HG03354 (cell line): ENCODE results near the gene CHSY1.

ENCODE experiments used
- ATAC-seq: cut with Tn5 transposase; IDR thresholded peaks from one replicate; pipeline ENCODE4 v1.9.1; 2021; ENCODE audit warnings: mild to moderate bottlenecking; ENCODE audit not compliant: unreplicated experiment, poor library complexity, severe bottlenecking

The CHSY1 gene

DNA sequence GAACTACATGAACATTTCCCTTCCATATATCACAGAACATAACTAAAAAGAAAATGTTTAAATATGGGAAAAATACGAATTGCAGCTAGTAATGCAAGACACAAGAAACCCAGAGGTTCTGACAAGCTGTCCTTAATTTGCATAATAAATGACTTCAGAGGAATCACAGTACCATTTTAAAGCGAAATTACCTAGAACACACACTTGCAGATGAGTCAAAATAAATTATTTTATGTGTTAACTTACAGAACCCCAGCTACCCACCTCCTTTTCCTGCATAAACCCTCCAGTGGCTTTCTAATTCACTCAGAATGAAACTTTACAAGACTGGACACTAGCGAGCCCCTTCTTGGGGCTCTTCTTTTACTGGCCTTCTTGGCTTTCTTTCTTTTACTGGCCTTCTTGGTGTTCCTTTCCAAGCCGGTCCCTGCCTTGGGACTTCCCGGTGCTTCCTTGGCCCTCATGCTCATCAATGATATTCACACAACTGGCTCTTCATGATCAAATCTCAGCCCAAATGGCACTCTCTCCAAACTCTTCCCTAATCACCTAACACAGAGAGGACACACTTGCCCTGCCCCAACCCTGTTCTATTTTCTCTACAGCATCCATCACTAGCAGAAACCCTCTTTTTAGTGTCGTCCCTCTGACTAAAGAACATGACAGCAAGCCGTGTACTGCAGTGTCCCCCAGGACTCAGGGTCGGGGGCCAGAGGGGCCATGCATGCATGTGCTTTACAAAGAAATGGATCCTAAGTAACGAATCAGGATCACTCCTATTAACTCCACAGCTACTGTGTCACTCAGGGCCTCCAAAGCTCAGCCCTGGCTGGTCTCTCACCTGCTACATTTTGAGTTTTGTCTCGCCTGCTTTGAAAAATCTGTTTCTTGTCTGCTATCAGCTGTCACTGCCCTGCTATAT, 4.8 kb downstream of the CHSY1 start:
- no peak for ATAC-seq

DNA sequence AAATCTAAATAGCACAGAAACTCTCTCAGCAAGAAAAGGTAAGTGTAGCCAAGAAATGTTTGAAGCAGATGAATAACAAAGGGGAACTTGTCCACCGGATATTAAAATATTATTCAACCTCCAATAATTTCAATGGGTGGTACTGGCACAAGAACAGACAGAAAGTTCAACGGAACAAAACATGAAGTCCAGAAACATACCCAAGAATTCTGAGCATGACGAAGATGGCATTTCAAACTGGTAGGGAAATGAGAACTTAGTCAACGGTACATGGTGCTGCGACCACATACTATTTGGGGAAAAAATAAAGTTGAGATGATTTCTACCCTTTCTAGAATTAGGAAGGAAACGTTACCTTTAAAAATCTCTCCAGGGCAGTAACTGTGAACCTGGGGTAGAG, 5.5 kb downstream of the CHSY1 start:
- ATAC-seq: no peak

DNA sequence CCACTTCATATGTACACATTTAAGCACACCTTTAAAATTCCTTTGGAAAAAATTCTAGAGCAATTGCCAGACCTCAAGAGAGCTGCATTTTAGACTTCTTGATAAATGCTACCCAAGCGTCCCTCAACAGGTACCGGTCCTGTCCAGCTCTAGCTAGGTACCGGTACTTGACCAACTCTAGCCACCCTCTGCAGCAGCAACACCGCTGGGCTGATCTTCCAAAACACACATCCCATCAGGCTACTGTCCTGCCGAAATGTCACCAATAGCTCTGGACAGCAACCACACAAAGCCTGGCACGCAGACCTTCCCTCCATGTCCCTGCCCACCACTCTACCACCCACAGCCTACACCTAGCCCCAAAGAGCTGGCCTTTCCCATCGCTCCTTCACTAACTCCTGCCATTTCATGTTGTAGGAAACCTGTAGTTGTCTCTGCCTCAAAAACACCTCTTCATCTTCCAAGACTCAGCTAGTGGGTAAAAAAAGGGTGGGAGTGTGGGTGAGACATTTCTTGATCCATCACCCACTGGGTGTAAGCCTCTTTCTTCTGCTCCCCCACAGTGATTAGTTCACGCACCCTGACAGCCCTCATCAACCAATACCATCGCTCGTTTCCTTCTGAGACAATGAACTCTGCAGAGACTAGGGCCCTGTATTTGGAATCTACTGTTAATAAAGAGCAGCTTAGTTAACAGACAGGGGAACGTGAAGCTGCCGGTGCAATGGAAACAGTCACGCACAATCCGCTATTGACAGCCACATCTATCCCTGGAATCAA, 6.8 kb downstream of the CHSY1 start:
- no peak for ATAC-seq

DNA sequence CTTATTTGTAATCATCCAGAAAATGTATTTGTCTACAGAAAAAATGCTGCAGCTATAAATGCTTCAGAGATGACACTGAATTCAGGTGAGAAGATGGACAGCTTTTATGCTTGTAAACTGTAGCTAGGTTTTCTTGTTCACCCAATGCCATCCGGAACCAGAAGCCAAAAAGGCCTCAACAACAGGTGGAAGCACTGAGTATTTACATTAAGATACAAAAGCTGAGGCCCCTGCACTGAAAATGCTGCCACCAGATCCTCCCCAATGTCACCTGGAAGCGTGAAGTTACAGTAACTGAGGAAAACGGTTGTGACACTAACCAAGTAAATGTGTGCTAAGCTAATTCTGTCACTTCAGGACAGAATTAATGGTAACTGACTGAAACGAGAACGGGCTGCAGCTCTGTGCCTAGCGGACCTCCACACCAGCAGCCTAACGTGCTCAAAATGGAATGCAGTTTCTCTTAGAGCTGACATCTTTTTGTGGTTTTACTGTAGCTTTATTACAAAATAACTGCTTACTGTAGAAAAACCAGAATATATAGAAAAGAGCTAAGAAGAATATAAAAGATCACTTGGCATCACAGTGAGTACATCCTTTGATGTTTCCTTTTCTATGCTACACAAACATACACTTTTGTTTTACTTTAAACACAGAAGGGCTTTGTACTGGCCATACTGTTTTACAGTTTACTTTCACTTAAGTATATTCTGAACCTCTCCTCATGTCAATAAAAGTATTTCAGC, 7.6 kb downstream of the CHSY1 start:
- no peak for ATAC-seq

DNA sequence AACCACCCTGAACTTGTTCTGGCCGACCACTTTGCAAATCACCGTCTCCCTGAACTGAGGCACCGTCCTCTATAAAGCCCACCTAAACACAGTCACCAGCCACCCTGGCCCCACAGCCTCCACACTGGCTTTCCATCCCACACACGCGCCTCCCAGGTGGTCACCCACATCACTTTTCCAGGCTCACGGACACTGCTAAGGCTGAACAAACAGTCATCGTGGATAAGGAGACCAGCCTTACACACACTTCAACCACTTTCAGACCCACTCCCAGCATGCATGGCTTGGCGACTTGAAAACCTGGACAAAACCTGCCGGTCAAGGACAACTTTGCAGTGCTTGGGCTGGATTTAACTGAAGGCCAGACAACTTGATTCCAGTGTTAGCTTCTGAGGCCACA, 8.4 kb downstream of the CHSY1 start:
- ATAC-seq: no peak

DNA sequence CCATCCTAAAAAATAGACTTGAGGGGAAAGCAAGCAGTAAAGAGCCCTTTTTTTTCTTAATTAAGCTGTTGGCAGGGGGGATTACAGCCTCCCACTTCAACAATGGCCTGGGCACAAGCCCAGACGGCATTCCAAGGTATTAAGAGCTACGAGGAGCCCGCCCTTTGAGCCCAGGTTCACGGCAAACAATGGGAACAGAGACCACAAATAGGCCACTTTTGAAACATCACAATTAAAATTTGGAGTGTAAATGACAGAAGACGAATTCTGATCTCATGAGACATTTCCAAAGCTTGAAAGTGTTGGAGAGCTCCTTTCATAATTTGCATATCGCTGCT, 8.9 kb downstream of the CHSY1 start:
- ATAC-seq: no peak

DNA sequence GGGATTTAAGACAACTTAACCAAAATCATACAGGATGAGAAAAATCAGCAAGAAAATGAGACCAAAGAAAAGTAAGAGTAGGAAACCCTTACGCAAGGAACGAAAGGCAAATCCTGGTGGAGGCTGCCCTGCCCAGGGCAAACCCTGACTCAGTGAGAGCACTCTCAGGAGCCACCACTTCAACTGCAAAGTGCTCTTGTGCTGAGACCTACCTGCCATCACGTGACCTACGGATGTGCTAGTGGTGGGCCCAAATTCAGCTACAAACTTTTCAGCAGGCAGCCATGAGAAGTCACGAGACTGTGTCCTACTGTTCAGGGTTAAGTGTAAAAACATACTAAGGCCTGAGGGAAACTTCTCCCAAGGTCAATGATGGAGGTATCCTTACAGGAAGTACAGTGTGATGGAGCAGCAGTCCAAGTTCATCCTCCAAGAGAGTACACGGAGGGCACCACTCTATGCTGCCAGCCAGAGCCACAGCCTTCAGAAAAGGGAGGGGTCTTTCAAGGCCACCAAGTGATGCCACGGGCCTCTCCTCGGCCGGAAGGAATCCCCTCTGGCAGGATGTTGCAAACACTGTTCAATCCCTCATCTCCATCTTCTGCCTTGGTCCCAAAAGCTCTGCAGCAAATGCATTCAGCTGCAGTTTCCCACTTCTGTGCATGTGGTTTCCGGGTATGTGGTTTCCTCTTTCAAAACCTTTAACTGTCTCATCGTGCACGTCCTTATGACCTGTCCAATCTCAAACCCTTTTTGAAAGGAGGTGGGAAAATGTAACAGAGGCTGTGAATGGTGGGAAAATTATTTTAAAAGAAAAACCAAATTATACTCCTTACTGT, 9.5 kb downstream of the CHSY1 start:
- peak; percentile 77 for ATAC-seq

DNA sequence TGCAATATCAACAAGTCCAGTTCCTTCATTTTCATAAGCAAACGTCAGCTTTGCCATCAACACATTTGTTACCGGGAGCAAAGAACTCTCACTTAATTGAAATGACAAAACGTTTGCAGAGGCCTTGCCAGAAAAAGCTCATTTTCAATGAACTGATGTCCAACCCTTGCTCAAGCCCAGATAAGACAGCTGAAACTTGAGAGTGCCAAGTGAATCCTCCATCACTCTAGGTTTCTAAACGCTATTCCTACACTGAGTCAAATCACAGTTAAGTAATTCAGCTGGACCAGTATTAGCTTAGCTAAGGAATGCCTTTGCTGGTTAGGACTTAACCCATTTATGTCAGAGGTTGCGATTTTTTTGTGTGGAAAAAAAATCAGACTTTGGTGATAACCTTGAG, 11.5 kb downstream of the CHSY1 start:
- ATAC-seq: no peak

DNA sequence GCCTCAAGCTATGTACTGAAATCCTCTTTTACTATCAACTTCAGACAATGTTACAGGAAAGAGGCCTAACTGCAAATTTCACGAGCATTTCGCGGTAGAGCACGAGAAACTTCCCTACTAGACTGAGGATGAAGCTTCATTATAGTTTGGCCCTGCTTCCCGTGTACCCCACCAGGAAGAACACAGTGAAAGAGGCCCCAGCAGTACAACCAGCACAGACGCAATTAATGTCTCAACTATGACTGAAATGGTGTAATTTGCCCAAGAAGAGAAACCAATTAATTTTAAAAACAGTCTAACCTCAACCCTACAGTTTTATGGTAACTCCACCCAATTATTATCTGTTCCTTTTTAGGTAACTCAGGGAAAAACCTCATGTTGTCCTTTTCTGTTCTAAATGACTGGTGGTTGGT, 12.1 kb downstream of the CHSY1 start:
- ATAC-seq: no peak

DNA sequence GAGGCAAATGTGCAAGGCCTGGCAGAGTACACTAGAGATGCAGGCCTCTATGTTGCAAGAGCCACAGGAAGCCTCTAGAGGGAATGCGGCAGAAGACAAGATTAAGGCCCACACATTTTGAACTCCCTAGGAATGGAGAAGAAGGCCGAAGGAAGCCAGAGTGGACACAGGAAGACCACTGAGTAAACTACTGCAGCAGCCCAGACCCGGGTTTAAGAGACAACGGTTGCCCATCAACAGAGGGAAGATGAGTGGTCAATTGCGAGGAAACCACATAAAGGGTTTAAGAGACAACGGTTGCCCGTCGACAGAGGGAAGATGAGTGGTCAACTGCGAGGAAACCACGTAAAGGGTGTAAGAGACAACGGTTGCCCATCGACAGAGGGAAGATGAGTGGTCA, 14.6 kb downstream of the CHSY1 start:
- ATAC-seq: no peak

DNA sequence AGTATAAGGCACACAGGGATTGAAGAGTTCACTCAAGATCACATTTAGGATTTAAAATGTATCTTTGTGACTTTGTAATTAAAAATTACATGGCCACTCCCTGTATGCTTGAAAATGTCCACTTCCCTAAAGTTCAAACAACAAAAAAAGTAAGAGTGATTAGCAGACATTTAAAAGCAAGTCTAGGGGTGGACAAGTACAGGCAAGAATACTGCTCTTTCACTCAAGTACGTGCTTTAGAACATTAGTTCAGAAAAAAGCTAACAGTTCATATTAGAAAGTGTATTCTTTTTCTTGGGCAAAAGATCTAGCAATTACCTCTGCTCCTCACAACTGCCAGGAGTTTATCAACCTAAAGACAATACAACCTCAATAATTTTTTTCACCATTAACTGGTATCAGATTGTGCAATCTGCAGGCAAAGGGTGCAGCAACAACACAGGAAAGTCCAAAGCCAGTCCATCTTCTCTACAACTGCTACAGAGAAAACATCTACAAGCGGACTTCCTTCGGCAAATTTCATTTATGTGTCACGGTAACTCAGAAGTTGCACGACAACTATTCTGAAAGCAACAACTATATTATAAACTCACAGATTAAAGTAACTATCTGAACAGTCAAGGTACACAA, 18.1 kb downstream of the CHSY1 start:
- ATAC-seq: no peak

DNA sequence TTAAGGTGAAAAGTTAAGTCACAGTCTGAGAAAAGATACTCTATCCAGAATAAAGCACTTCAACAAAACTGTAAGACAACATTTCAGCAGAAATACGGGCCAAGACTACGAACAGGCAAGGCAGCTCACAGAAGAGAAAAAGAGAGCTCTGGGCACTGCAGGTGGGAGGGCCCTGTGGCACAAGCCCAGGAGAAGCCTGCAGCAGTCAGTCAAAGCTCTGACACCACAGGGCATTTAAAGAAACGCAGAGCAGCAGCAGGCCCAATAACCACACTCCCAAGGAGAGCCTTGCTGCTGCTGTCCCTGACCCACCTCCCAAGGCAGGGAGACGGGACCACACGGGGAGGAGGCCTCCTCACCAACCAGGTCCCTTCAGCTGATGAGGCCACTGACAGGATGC, 19.2 kb downstream of the CHSY1 start:
- ATAC-seq: no peak

DNA sequence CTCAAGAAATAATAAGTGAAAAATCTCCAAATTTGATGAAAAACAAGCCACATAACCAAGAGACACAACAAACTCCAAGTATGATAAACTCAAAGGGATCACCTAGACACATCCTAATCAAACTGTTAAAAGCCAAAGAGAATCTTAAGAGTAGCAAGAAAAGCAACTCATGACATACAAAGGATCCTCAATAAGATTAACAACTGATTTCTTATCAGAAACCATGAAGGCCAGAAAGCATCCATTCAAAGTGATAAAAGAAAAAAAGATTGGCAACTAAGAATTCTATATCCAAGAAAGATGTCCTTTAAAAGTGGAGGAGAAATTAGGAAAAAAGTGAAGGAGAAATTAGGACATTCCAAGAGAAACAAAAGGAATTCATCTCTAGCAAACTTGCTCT, 23.5 kb downstream of the CHSY1 start:
- no peak for ATAC-seq

DNA sequence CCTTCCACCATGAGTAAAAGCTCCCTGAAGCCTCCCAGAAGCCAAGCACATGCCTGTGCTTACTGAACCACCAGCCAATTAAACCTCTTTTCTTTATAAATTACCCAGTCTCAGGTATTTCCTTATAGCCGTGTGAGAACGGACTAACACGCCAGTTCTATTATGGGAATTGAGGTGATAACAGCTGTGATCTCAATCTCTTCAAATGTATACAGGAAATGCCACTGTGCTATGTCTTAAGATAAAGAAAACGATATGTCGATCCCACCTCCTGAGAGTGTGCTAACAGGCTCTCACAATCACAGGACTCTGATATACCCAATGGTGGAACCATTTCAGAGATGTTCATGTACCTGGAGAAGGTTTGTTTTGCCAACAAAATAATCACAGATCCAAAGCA, 26.2 kb downstream of the CHSY1 start:
- no peak for ATAC-seq

DNA sequence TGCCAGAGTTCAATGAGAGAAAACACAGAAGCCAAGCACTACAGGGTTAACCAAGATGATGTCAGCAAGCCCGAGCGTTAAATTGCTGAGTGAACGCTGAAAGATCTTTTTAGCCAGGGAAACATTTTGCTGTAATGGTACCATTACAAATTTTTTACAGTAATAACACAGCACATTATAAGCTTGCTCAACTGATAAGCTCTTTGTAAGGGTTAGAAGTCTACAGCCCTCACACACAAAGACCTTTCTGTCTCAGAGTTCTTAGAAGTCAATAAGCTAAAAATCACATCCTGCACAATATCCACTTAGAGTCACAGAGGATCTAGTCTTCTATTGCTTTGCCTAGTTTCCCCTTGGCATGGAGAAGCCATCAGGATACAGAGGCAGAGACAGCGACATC, 29.9 kb downstream of the CHSY1 start:
- no peak for ATAC-seq

DNA sequence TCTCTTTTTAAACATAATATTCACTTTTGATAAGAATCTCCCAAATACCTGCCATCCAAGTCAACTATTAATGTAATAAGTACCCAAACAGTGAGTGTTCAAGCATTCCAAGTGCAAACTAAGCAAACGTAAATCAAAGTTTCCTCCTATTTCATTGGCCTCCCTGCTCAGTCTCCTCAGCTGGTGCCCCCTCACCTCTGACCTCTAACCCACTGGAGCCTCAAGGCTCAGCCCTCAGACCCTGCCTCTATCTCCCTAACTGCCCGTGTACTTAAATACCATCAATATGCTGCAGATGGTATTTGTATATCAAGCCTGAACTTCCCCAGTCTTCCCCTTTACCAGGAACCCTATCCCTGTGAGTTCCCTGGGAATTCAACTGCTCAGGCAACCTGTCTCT, 31.8 kb downstream of the CHSY1 start:
- ATAC-seq: no peak

DNA sequence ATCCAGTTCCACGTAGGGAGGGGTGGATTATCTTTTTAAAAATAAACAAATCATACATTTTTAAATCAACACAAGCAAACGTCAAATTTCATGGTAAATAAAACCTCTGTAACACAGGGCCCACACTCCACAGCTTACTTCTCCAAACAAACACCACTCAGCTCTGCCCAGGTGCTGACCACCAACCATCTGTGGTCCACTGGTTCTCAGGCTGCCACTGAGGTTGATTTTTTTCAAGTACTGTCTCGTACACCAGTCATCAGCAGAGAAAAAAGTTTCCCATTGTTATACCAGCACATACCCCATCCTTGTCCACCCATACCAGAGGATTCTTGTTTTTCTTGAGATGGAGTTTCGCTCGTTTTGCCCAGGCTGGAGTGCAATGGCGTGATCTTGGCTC, 32.4 kb downstream of the CHSY1 start:
- no peak for ATAC-seq

DNA sequence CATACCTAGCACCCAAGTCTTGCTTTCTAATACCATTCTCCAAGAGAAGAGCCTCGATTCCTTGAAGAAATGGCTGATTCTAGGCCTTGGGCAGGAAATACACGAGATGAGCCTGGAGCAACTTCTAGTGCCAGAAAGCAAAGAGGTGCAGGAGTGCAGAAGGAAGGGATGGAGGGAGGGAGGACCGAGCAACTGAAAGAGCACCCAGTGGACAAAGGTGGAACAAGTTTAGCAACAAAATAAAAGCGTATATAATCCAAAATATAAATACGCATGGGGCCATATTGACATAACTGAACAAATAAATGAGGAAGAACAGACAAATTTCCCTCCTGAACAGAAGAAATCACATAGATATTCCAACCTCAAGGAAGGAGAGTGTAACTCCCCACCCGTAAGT, 34.4 kb downstream of the CHSY1 start:
- ATAC-seq: no peak

DNA sequence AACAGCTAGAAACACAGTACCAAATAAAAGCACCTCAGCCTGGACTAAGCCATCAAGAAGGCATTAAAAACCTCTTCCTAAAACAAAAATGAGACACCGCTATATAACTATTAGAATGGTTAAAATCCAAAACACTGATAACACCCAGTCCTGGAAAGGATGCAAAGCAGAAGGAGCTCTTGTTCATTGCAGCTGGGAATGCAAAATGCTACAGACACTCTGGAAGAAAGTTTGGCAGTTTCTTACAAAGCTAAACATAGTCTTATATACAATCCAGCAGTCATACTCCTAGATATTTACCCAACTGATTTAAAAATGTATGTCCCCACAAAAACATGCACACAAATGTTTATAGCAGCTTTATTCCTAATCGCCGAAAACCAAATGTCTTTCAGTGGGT, 35.7 kb downstream of the CHSY1 start:
- no peak for ATAC-seq
